Activated CD4-positive, alpha-beta T cell treated with anti-CD3 and anti-CD28 coated beads, Interleukin-10, Interleukin-2, amounts not matched to agents 100 ng/mL and 50 ng/mL, durations not matched to agents 16 hours and 8 hours (primary cell): Measurements from ENCODE around the gene POLR3E.
A peak's percentile ranks its signal among the peaks of the same experiment; 100 is the strongest.

ENCODE experiments used
- DNase-seq: peaks from one replicate; pipeline ENCODE4 v3.0.0-alpha.2; 2020

Gene POLR3E

GRCh38 chr16:22369221-22369811 is 72.1 kb downstream of the POLR3E start:
- peak; percentile 45 for DNase-seq

GRCh38 chr16:22370038-22370820 is 73.0 kb downstream of the POLR3E start:
- DNase-seq, result no peak

DNA sequence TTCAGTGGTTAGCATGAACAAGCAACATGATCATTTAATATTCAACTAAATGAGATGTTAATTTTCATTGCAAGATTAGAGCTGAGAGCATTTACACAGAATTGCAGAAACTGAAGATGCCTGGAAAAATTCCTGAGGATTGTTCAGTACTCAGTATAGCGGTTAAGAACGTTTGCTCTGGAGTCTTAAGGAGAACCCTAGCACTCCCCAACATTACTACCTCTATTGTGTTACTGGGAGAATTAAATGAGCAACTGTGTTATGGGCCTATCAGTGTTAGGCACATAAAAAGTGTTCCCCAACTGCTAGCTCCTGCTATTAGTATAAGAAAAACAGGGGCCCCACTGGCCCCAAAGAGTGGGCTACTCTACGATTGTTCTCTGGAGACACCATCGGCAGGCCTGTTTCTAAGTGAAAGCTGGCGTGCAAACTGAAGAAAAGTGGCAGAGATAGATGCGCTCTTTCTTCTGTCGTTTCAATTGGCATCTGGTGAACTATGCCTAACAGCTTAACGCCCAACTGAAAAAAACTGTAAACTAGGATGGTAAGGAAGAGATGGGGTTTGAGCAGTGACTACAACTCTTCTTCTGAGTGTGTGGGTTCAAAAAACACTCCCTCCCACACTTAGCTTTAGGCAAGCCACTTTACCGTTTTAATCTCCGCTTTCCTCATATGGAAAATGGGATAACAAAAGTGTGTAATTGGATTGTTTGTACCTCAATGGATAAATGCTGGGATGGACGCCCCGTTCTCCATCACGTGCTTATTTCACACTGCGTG is 75.9 kb downstream of the POLR3E start:
- DNase-seq, result peak; percentile 49

- DNase-seq, result peak; percentile 36
These were observed 76.6 kb downstream of the POLR3E start for GRCh38 chr16:22373662-22374310.

DNA sequence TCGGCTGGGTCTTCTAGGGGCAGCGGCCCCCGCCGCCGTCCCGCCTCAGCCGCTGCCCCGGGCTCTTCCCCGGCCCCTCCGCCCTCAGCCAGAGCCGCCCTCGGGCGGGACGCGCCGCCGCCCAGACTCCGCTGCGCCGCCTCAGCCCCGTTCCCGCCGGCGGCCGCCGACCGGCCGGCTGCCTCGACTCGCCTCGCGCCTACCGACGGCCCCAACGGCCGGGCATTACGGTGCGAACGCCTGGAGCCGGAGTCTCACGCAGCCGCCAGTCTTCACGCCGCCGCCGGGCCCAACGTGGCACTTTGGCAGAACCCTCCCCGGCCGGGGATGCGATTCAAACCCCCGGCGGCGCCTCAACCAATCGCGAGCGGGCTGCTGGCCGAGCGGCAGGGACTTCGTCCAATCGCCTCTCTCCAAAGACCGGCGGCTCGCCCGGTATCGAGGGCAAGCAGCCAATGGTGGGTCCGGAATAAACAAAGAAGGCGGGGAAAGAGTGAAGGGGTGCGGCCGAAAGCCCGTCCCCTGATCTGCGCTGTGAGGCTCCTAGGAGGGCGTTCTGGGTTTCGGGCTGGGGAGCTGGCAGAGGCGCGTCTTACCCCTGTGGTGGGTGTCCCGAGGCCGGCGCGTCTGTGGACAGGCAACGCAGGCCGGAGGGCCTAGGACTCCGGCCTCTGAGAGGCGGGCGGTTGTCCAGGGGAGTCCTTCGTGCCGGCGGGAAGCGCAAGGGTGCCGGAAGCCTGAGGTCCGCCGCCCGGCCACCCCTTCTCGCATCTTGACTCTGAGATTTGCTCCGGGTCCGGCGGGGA is 77.3 kb downstream of the POLR3E start, which contains the start of gene CDR2:
Gene CDR2, minus strand, starts transcription at position 309 of the 806 bp plus-strand sequence. CDS start 310 bp downstream, outside the sequence.
- DNase-seq, result peak; percentile 99

DNA sequence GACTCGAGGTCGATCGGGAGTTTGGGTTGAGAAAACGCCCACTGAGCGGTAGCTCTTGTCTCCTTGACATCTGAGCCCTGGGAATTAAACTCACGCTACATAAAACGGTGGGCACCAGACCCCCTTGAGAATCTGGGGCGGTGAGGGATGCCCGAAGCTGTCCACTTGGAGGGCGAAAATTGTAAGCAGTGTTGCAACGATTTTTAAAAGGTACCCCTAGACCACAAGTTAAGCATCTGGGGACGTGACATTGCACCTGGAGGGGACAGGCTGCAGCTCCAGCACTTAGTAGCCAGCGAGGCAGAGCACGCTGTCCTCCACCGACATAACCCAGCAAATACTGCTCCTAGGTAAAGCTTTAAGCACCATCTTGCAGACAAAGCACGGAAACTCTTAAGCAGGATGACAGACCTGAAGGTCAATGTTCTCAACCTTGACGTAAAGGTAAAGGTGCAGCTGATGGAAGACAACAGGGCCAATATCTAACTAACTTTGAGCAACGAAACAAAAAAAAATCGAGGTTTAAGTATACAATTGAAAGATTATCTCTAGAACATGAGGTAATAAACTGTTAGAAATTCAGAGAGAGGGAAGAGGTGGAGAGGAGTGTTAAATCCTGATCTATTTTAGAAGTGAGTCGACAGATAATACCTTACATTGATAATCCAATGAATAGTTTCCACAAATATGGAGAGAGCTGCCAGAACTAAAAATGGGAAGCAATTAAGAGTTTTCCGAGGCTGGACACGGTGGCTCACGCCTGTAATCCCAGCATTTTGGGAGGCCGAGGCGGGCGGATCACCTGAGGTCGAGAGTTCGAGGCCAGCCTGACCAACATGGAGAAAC is 78.1 kb downstream of the POLR3E start:
- DNase-seq, result no peak

GRCh38 chr16:22375963-22376640 is 78.9 kb downstream of the POLR3E start:
- no peak for DNase-seq

DNA sequence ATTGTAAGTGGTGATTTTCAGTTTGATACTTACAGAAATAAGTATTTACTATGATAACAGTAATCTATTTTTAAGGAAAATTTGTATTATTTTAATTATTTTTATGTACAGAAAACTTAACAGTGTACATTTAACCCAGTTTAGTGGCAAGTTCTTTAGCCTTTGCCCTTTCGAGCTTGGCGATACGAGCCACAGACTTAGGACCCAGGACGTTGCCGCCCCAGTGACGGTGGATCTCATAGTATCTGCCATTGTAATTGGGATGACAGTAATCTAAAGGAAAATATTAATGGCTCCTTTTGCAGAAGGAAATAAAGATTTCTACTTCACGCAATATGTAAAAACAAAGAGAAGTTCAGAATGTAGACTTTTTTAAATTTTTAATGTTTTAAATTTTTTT is 82.4 kb downstream of the POLR3E start:
- DNase-seq, result no peak

DNA sequence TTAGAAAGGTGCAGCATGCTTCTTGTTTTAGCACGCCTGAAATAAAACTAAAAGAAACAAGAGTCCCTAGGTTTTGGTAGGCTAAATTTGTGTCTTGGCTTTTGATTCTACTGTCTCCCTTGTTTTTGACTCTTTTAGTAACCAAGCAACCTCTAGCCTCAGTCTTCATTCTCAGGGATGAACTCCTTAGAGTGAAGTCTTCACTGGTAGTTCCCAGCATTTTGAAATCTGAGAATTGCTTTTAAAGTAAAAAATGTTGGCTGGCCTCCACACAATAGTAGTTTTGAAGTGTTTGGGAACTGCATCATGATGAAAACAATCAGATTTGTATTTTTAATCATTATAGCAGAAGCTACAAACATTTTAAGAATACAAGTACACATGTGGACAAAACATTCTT is 83.3 kb downstream of the POLR3E start:
- no peak for DNase-seq

- DNase-seq, result no peak
These were observed 84.2 kb downstream of the POLR3E start for GRCh38 chr16:22381392-22381791.

DNA sequence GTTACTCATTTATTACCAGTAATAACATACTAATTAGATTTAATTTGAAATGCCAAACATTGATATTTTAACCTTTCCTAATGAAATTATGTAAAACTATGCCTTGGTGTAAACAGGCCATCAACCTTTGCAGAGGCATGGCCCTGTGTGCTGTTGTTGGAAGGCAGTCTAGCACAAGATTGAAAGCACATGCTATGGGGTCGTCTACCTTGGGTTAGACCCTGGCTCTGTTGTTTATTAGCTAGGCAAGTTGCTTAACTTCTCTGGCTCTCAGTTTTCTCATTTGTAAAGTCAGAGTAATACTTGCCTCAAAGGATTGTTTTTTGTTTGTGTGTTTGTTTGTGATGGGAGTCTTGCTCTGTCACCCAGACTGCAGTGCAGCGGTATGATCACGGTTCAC is 86.6 kb downstream of the POLR3E start:
- DNase-seq, result no peak
